ENCODE results near the gene AQP7.
A peak's percentile ranks its signal among the peaks of the same experiment; 100 is the strongest.
"Not testable (repeated sequence)": the region's sequence is repeated elsewhere in the genome, so short reads cannot be mapped to it uniquely, and the experiment has no call there.

AQP7 gene

GRCh38 chr9:33403941-33404787 lies 1.8 kb upstream of the AQP7 start:
- Histone ChIP-seq H3K4me3 (no peak overlapping the region), H3K27ac (peak overlapping the region in 1 of 21 experiments; percentile 59)

GRCh38 chr9:33401809-33402208 lies 559 bp downstream of the AQP7 start:
- not testable (repeated sequence) for H3K4me3 ChIP-seq

GRCh38 chr9:33399047-33399446 lies 3.3 kb downstream of the AQP7 start:
- not testable (repeated sequence) for H3K4me3 ChIP-seq, H3K27ac ChIP-seq

More at GRCh38 chr9:33401809-33402208, 559 bp downstream of the AQP7 start:
- not testable (repeated sequence) for H3K27ac ChIP-seq

GRCh38 chr9:33397801-33398200 lies 4.6 kb downstream of the AQP7 start:
- not testable (repeated sequence) for H3K4me3 ChIP-seq, H3K27ac ChIP-seq

GRCh38 chr9:33395159-33395879 lies 7.0 kb downstream of the AQP7 start:
- not testable (repeated sequence) for H3K4me3 ChIP-seq

GRCh38 chr9:33393986-33394385 lies 8.4 kb downstream of the AQP7 start:
- not testable (repeated sequence) for H3K4me3 ChIP-seq, H3K27ac ChIP-seq

More at GRCh38 chr9:33395159-33395879, 7.0 kb downstream of the AQP7 start:
- H3K27ac ChIP-seq: not testable (repeated sequence)

GRCh38 chr9:33393581-33393980 lies 8.8 kb downstream of the AQP7 start:
- Histone ChIP-seq H3K27ac (no peak overlapping the region), H3K4me3 (no peak overlapping the region)

GRCh38 chr9:33392591-33393021 lies 9.8 kb downstream of the AQP7 start:
- not testable (repeated sequence) for H3K27ac ChIP-seq, H3K4me3 ChIP-seq

GRCh38 chr9:33391111-33391771 lies 11.1 kb downstream of the AQP7 start:
- H3K4me3 ChIP-seq: not testable (repeated sequence)
- peak overlapping the region in 5 of 21 experiments; percentile 1 to 51 (median 8) for H3K27ac ChIP-seq

GRCh38 chr9:33388110-33388994 lies 14.0 kb downstream of the AQP7 start:
- Histone ChIP-seq H3K4me3 (no peak overlapping the region), H3K27ac (no peak overlapping the region)

GRCh38 chr9:33386998-33387397 lies 15.4 kb downstream of the AQP7 start:
- not testable (repeated sequence) for H3K27ac ChIP-seq, H3K4me3 ChIP-seq

- H3K4me3 ChIP-seq, H3K27ac ChIP-seq: not testable (repeated sequence)
Observed at GRCh38 chr9:33386641-33386996, 15.7 kb downstream of the AQP7 start.

- H3K4me3 ChIP-seq, H3K27ac ChIP-seq: not testable (repeated sequence)
Observed at GRCh38 chr9:33385979-33386640, 16.3 kb downstream of the AQP7 start.

- not testable (repeated sequence) for H3K27ac ChIP-seq, H3K4me3 ChIP-seq
Observed at GRCh38 chr9:33385536-33385935, 16.8 kb downstream of the AQP7 start.

GRCh38 chr9:33383396-33383795 lies 19.0 kb downstream of the AQP7 start:
- not testable (repeated sequence) for H3K27ac ChIP-seq, H3K4me3 ChIP-seq

GRCh38 chr9:33382397-33382796 lies 20.0 kb downstream of the AQP7 start:
- H3K4me3 ChIP-seq, H3K27ac ChIP-seq: not testable (repeated sequence)

GRCh38 chr9:33381231-33381791 lies 21.1 kb downstream of the AQP7 start:
- no peak overlapping the region for H3K27ac ChIP-seq
- H3K4me3 ChIP-seq: no peak overlapping the region

- no peak overlapping the region for H3K27ac ChIP-seq
- H3K4me3 ChIP-seq: no peak overlapping the region
Observed at GRCh38 chr9:33380390-33381094, 21.8 kb downstream of the AQP7 start.

All from skin epidermis (tissue), 12 donors.